ENCODE data around the gene AP4S1.
"Not testable (repeated sequence)": the region's sequence is repeated elsewhere in the genome, so short reads cannot be mapped to it uniquely, and the experiment has no call there.

AP4S1 gene

GRCh38 chr14:31025367-31026076 is at the start of gene AP4S1:
AP4S1 (plus strand) TSS chr14:31025649; CDS start chr14:31066197, 40,548 bp downstream.
- peak; percentile 69 for DNase-seq (ENCODE audit: low spot score)

- DNase-seq (ENCODE audit: low spot score), result no peak
These were observed 47.7 kb upstream of the AP4S1 start for GRCh38 chr14:30977752-30978151.

GRCh38 chr14:30980106-30980704 is 45.2 kb upstream of the AP4S1 start:
- peak; percentile 91 for DNase-seq (ENCODE audit: low spot score)

GRCh38 chr14:30980980-30981379 is 44.5 kb upstream of the AP4S1 start:
- DNase-seq (ENCODE audit: low spot score), result no peak

GRCh38 chr14:30982533-30982932 is 42.9 kb upstream of the AP4S1 start:
- DNase-seq (ENCODE audit: low spot score), result no peak

GRCh38 chr14:30983858-30984257 is 41.6 kb upstream of the AP4S1 start:
- no peak for DNase-seq (ENCODE audit: low spot score)

GRCh38 chr14:30985796-30986195 is 39.7 kb upstream of the AP4S1 start:
- no peak for DNase-seq (ENCODE audit: low spot score)

- no peak for DNase-seq (ENCODE audit: low spot score)
These were observed 36.9 kb upstream of the AP4S1 start for GRCh38 chr14:30988509-30988908.

- DNase-seq (ENCODE audit: low spot score), result no peak
These were observed 34.7 kb upstream of the AP4S1 start for GRCh38 chr14:30990770-30991169.

GRCh38 chr14:30991408-30991807 is 34.0 kb upstream of the AP4S1 start:
- DNase-seq (ENCODE audit: low spot score), result no peak

GRCh38 chr14:30993071-30993470 is 32.4 kb upstream of the AP4S1 start:
- DNase-seq (ENCODE audit: low spot score), result no peak

GRCh38 chr14:30994681-30995620 is 30.5 kb upstream of the AP4S1 start:
- DNase-seq (ENCODE audit: low spot score), result no peak

GRCh38 chr14:30995689-30996088 is 29.8 kb upstream of the AP4S1 start:
- no peak for DNase-seq (ENCODE audit: low spot score)

GRCh38 chr14:30996892-30997659 is 28.4 kb upstream of the AP4S1 start:
- DNase-seq (ENCODE audit: low spot score), result no peak

GRCh38 chr14:30998100-30998706 is 27.2 kb upstream of the AP4S1 start:
- no peak for DNase-seq (ENCODE audit: low spot score)

GRCh38 chr14:30999038-30999773 is 26.2 kb upstream of the AP4S1 start:
- no peak for DNase-seq (ENCODE audit: low spot score)

GRCh38 chr14:31000629-31001338 is 24.7 kb upstream of the AP4S1 start:
- no peak for DNase-seq (ENCODE audit: low spot score)

GRCh38 chr14:31001339-31001658 is 24.1 kb upstream of the AP4S1 start:
- DNase-seq (ENCODE audit: low spot score), result no peak

- DNase-seq (ENCODE audit: low spot score), result no peak
These were observed 22.2 kb upstream of the AP4S1 start for GRCh38 chr14:31003284-31003683.

- DNase-seq (ENCODE audit: low spot score), result not testable (repeated sequence)
These were observed 21.4 kb upstream of the AP4S1 start for GRCh38 chr14:31004007-31004406.
